Measurements from ENCODE around the gene CDX1.

Gene CDX1

GRCh38 chr5:150166650-150167511 is at the start of gene CDX1:
CDX1 (plus strand) TSS chr5:150166778; CDS start chr5:150166877, 99 bp downstream.
- DNase-seq: no peak

GRCh38 chr5:150117945-150118560 is 48.5 kb upstream of the CDX1 start:
- DNase-seq: no peak

- DNase-seq: no peak
Observed at GRCh38 chr5:150118561-150119229, 47.9 kb upstream of the CDX1 start.

GRCh38 chr5:150119421-150120061 is 47.0 kb upstream of the CDX1 start:
- DNase-seq: no peak

- DNase-seq: no peak
Observed at GRCh38 chr5:150120062-150120441, 46.5 kb upstream of the CDX1 start.

- no peak for DNase-seq
Observed at GRCh38 chr5:150120617-150121447, 45.7 kb upstream of the CDX1 start.

GRCh38 chr5:150121448-150122157 is 45.0 kb upstream of the CDX1 start:
- no peak for DNase-seq

GRCh38 chr5:150122158-150122510 is 44.4 kb upstream of the CDX1 start:
- DNase-seq: no peak

GRCh38 chr5:150122536-150123481 is 43.8 kb upstream of the CDX1 start:
- no peak for DNase-seq

- DNase-seq: no peak
Observed at GRCh38 chr5:150123542-150123941, 43.0 kb upstream of the CDX1 start.

GRCh38 chr5:150124111-150124557 is 42.4 kb upstream of the CDX1 start:
- no peak for DNase-seq

GRCh38 chr5:150124596-150124995 is 42.0 kb upstream of the CDX1 start:
- DNase-seq: no peak

GRCh38 chr5:150125334-150125733 is 41.2 kb upstream of the CDX1 start:
- no peak for DNase-seq

- no peak for DNase-seq
Observed at GRCh38 chr5:150126199-150126920, 40.2 kb upstream of the CDX1 start.

GRCh38 chr5:150126921-150127265 is 39.7 kb upstream of the CDX1 start:
- no peak for DNase-seq

GRCh38 chr5:150129454-150129812 is 37.1 kb upstream of the CDX1 start:
- no peak for DNase-seq

- DNase-seq: no peak
Observed at GRCh38 chr5:150129813-150130492, 36.6 kb upstream of the CDX1 start.

GRCh38 chr5:150130493-150130922 is 36.1 kb upstream of the CDX1 start:
- no peak for DNase-seq

- DNase-seq: no peak
Observed at GRCh38 chr5:150131461-150131860, 35.1 kb upstream of the CDX1 start.

Measured in NCI-H1105 (cell line).